GM19452 (cell line): ENCODE measurements around the gene RHOBTB1.

ENCODE experiments used
- ATAC-seq: cut with Tn5 transposase; IDR thresholded peaks from one replicate; pipeline ENCODE4 v1.9.1; 2021; ENCODE audit not compliant: unreplicated experiment

RHOBTB1 gene

DNA sequence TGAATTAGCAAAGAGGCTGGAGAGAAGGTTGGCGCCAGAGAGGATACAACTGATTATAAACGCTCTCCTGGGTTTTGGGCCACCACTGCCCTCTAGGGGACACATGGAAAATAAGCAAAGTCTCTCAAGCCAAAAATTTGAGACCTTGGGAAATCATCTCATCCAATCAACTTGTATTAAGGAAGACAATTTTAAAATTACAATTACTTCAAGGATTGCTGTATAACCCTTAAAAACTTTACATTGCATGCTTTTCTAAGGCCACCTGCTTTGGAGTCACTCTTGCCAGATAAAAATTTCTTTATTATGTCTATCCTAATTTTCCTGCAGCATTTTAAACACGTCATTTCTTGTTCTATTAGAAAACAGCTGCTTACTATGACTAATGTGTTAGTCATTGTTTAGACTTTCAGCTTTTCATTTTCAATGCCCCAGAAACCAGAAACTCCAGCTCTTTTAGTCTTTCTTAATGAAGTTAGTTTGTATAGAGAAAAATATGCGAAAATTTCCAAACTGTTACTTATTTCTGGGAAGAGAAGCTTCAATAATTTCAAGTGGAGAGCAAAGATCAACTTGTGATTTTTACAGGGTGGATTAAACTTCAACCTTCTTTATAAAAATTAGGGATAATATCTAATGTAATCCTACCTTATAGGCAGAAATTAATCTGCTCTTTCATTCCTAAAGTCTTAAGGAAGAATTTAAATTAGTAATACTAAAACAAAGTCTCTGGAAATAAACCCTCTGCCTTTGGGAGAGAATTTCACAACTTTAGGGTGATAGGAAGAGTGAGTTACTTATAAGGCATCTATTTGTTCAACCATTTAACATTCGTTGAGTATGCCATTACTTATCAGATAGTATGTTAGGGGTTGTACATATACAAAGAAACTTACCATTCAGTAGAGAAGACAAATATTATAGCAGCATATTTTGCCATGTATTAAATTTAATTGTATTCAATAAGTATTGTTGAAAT lies 20.6 kb upstream of the RHOBTB1 start:
- ATAC-seq: no peak

DNA sequence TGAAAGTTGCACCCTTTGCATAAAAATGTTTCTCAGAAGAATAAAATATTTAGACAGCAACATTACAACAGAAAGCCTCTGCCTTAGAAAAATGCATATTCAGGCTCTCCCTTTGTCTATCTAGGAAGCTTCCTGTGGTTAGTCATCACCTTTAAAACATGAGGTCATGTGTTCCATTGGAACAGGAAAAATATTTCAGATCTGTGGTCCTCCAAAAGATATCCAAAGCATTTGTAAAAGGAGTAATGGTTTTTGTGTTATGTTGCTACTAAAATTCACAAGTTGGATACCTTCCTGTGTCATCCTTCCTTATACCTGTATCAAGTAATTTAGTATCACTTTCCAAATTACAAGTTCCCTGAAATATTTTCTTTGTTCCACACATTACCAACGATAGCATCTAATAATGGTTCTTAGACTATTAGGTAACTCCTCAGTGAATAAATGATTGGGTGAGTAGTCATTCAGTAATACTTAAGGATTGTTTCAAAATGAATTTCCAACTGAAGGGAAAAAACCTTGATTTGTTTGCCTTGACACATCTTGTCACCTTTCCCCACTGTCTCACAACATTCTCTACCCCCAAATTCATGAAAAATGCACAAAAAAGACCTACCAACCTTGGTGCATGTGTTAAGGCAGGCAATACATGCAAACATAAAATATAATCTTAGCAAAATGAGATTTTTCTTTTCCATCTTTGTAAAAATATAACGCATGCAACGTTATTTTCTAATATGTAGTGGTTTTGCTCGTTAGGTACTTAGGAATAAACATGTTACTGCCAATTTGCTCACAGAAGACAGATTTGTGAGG lies 19.7 kb upstream of the RHOBTB1 start:
- ATAC-seq: no peak

DNA sequence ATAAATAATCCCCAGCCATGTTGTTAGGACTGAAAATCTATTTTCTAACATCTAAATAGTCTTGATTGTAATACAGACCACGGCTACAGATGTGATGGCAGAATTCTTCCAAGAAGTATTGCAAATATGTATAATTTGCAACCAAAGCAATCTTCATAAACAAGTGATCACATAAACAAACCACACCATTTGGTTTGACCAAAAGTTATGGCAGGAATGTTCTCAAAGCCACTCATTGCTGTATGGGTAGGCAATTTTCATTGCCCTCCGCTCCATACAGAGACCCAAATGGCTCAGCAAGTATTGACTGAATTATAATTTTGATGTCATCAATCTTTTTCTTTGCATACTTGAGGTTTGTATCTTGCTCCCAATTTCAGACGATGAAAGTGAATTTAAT lies 19.0 kb upstream of the RHOBTB1 start:
- no peak for ATAC-seq

DNA sequence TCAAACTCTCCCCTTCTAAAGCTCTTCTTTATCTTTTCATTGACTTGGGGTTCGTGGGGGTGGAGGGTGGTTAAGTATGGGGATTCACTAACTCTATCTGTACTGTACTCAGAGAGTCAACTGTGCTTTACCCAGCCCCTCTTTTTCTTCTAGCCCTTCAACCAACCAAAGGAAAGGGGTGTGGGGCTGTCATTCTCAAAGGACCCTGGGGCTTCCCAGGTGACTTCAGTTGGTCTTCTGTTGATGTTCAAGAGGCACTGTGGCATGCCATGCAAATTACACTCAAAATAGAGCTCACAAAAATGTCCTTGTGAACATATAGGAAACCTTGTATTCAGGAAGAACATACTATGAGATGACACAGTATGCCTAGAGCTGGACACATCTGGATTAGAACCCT lies 16.9 kb upstream of the RHOBTB1 start:
- ATAC-seq: no peak

DNA sequence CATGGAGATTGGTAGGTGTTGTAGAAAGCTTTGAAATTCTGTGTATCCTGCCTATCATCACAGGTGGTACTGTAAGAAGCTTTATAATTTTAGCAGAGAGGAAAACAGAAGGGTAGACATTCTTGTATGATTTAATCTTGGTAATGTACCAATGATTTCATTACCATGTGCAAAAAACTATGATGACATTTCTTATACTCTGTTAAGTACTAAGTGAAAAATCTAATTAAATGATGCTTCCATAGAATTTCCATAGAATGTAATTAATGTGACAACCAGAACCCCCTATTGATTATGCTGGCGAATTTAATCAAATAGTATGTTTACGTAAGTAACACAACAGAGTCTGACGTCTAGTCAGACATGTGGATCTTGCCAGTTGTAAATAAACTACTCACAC lies 16.0 kb upstream of the RHOBTB1 start:
- ATAC-seq: no peak

DNA sequence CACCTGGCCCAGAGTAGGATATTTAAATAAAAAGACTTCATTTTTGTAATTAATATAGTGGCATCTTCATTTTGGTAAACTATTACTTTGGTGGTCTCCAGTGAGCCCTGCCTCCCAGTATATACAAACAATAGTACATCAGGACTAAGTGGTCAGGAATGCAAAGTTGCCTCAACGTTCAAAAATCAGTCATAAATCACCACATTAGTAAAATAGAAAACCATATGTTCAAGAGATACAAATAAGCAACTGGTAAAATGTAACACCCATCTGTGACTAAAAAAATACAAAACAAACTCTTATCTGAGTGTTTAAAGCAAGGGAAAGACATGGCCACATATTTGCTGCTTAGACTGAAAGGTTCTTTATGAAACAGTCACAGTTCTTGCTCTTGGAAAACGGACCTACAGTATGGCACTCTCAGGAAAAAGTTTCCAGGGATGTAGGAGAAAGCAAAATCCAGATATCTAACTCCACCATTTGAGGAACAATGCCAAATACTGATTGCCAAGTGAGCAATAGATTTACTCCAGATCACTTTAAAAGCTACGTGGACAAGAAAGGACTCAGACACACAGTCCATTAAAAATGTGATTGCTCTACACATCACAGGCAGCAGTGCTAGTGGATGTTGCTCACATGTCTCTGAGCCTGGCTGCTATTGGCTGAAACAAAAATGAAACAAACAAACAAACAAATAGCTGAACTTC lies 15.1 kb upstream of the RHOBTB1 start:
- ATAC-seq: no peak

DNA sequence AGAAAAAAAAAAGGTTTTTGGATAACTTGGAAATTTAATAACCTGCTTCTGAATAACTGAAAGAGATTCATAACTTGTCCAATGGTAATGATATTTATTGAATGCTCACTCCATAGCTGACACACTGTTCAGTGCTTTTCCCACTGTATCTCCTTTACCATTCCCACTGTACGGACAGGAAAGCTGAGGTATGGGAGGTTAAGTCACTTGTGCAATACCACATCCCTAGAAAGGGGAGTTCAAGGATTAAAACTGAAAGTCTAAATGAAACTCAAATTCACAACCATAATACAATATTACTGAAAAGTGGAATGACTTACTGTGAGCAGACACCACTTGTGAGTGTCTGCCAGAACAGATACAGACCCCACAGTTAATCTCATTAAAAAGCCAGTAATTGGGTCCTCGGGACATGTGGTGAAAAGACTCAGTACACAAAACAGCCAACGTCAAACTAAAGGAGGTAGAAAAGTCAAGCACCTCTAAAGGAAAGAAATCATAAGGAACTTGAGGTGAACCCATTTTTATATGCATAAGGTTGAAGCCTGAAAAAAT lies 13.8 kb upstream of the RHOBTB1 start:
- no peak for ATAC-seq

DNA sequence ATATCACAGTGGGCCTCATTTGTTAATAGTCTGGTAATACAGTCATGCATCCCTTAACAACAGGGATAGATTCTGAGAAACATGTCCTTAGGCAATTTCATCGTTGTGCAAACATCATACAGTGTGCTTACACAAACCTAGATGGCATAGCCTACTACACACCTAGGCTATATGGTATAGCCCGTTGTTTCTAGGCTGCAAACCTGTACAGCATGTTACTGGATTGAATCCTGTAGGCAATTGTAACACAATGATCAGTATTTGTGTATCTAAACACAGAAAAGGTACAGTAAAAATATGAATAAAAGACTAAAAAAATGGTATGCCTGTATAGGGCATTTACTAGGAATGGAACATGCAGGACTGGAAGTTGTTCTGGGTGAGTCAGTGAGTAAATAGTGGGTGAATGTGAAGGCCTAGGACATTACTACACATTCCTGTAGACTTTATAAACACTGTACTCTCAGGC lies 12.0 kb upstream of the RHOBTB1 start:
- ATAC-seq: no peak

DNA sequence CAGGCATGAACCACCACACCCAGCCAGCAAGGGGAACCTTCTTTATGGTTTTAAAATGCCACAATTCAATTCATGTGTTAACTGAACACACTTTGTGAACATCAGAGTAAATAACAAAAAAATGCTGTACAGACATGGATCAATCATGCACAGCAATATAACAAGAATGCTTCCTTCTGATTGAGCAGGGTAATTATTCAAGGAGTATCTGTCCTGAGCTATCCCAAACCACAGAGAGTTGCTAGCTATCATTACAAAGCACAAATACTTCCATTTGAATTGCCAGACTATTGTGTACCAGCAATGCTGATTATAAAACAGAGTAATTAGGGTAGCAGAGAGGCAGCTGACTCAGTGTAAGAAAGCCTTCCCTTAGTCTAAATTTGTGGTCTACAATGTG lies 11.3 kb upstream of the RHOBTB1 start:
- no peak for ATAC-seq

DNA sequence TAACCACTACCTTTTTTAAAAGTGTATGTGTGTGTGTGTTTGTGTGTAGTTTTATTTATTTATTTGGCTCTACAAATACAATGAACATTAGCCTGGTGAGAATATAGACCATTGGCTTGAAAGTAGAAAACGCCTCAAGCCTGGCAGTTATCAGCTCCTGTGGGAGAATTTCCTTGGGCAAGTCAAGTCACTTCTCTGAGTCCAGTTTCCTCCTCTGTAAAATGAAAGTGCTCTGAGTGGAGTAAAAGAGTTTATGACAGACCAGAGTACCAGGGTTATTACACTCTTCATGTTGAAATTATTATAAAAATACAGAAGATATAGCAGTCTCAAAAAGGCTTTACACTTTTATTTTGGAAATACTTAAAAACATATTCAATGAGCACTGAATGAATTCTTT lies 10.1 kb upstream of the RHOBTB1 start:
- no peak for ATAC-seq

DNA sequence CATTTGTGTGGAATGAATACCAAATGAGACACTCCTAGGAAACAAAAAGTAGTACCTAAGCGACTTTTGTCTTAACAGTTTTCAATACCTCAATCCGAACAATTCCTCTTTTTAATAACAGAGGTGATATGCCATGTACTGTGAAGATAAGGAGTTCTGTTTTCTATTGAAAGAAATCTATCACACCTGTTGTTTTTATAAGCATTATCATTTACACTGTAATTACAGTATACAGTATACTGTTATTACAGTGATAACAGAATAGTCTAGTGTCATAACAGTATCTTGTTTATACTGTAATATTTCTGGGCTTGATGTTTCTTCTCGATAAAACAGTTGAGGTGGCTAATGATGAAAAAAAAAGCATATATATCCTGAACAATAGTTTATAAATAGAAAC lies 9.4 kb upstream of the RHOBTB1 start:
- no peak for ATAC-seq

DNA sequence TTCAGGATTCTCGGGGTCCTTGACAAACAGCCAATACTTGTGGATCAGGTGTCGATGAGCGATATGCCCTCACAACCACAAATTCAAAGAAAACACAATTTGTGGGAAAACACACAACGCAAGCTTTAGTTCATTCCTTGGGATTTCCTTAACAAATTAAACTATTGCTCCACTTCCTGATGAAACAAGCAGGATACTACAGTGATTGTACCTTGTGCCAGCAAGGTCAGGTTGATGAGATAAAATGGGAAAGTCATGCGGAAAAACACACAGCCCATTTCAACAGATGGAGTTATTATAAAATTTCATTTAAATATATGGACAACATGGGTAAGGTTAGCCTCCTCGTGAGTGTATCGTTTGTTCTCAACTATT lies 8.8 kb upstream of the RHOBTB1 start:
- no peak for ATAC-seq

DNA sequence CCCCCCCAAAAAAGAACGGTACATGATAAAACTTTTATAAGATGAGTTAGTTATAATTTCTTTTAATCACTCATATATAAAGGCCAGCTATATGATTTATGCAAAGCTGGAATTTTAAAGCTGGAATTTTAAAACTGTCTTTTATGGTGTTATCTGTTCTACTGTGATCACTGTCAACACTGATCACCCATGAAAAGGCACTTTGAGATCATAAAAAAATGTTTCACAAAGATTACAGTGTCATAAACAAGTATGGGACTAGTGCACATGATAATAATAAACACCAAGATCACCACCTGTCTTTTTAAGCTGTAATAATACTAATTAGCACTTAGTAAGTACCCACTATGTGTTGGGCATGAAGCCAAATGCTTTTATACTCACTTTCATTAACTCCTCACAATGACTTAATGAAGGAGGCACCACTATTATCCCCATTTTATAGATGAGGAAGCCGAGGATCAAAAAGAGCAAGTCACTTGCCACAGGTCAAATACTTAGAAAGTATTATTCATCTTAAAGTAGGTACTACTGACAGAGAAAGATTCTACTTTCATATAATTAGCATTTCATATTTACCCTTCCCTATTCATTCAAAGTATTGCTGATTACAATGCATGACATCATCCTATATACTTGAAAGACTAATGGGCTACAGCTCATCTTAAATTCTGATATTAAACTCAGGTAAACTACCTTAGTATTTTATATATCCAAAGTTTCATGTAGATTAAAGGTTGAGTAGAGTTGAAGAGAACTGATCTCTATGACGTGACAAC lies 8.3 kb upstream of the RHOBTB1 start:
- no peak for ATAC-seq

DNA sequence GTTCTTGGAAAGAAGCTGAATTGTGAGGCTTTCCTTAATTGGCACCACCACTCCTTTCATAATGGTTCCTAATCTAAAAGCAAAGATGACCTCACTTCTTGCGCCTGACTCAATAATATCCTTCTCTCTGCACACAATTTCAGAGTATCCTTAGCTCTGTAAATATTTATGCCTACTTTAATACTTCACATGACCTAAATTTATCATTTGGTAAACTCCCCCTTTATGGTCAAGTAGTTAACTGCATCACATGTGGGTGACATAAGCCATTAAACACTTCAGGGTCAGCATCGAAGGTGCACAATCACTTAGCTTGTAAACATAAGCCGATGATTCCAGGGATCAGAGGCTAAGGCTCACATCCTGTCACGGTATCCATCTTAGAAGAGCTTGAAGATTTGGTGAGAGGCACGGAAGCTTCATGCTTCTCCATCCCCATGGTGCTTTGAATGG lies 7.3 kb upstream of the RHOBTB1 start:
- no peak for ATAC-seq

DNA sequence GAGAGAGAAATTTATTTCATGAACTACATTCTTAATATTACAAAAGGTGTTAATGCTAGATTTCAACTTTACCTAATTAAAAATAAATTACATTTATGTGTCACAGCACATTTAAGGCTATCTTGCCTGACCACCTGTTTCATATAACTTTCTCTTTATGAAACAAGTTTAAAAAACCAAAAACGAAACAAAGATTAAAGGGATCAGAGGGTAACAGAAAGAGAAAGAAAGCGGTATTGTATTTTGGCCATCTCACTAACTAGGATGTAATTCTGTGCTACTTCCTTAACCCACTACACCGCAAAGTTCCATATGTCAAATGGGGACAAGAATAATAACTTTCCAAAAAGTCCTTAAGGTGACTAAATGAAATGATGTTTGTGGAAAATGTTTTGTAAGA lies 6.3 kb upstream of the RHOBTB1 start:
- peak; percentile 56 for ATAC-seq

DNA sequence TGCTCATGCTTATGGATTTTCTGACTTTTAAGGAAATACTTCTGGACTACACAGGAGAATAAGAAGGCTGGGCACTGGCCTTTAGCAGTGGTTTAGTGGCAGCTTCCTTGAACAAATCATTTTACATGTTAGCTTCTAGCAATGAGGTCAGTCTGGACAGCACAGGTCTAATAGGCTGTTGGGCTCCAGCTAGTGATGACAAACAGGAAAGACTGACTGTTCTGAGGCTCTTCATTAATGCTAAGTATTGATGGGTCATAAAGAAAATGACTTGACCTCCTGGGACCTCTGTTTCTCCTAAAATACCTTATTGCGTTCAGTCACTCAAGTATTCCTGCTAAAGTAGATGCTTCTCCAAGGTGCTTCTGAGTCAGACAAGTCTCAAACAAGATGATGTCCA lies 4.9 kb upstream of the RHOBTB1 start:
- no peak for ATAC-seq

DNA sequence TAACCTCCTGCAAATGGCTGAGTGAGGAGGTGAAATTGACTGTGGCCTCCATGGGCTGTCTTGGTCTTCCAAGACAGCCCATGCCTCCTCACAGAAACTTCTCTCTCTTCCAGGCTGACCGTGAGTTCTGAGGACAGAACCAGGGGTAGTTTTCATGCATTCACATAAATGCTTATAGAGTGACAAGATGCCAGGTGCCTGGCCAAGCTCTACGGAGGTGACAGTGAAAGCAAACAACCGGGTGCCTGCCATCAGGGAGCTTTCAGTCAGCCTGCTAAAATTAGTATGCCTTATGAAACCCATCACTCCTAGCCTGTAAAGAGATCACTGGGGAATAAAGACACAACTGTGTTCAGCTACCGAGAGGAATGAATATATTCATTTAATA lies 919 bp upstream of the RHOBTB1 start:
- no peak for ATAC-seq

DNA sequence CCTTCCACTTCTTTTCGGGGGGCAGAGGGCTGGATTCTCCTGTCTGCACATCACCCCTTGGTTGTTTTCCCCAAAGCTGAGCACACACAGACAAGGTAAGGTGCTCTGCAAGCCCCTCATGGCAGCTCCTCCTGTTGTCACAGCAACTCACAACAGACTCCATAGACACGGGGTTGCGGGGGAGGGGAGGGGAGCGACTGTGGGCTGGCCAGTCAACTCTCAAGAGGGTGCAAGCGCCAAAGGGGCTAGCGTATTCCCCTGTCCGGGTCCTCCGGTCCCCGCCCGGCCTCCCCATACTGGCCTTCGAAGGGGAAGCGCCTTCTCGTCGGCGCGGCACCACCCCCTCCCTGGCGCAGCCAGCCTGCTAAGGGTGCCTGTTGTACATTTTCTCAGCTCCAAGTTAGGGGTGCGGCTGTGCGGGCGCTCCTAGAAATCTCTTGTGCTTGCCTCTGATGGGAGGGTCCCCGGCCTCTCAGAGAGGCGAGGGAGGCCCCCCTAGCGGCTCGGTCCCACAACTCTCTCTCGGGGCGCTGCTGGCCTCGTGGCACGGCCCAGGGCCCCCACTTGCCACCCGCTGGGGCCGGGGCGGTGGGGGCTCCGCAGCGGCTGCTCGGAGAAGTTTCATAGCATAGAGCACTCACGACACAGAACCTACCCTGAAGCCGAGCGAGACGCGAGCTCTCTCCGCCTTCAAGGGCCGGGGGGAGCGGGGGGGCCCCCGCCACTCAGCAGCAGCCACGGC lies 498 bp downstream of the RHOBTB1 start:
- ATAC-seq: peak; percentile 24

DNA sequence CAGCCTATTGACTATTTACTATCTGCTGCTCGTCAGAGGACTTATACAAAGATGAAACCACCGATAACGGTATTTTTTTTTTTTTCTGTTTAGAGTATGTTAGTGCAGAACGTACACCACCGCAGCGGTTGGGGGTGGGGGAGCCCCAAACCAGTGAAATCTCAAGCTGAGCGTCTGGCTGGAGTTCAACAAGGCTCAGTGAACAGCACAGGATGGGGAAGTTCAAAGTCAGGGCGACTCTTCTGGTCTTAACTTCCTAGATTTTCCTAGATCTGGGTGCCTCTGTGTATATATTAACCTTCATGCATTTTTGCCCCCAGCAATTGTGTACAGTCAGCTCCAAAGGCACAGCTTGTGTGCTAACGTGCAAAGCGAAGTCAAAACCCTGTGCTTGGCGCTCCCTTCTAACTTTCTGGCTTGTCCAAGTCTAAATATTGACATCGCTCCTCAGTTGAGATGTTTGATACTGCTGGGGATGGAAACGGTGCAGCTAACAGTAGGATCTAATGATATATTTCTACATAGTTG lies 1.1 kb downstream of the RHOBTB1 start:
- ATAC-seq: no peak
